NCI-H2107 treated with DMSO at 0.1 percent for 48 hours (cell line): ENCODE data around the gene FAM228A.
A peak's percentile ranks its signal among the peaks of the same experiment; 100 is the strongest.

Experiments used
- DNase-seq: peaks from one replicate; lab custom pipeline; 2025; ENCODE audit not compliant: unreplicated experiment; lab: John Stamatoyannopoulos, UW

FAM228A gene

GRCh38 chr2:24222946-24223345 lies 48.1 kb downstream of the FAM228A start:
- DNase-seq: no peak

- DNase-seq: no peak
These were observed 50.8 kb downstream of the FAM228A start for GRCh38 chr2:24225499-24226242.

- DNase-seq: peak; percentile 65
These were observed 53.6 kb downstream of the FAM228A start for GRCh38 chr2:24228470-24228869.

- no peak for DNase-seq
These were observed 56.6 kb downstream of the FAM228A start for GRCh38 chr2:24231461-24231881.

- DNase-seq: no peak
These were observed 58.5 kb downstream of the FAM228A start for GRCh38 chr2:24233321-24233720.

GRCh38 chr2:24237313-24237712 lies 62.5 kb downstream of the FAM228A start:
- no peak for DNase-seq

GRCh38 chr2:24238158-24238557 lies 63.3 kb downstream of the FAM228A start:
- peak; percentile 78 for DNase-seq

- no peak for DNase-seq
These were observed 64.7 kb downstream of the FAM228A start for GRCh38 chr2:24239553-24239952.
